Activated T-cell treated with anti-CD3 and anti-CD28 coated beads, Interleukin-2, amount 50 U/mL, for 1 hour (primary cell): ENCODE data around the gene NDUFS6.

Source experiments
- DNase-seq: peaks from one replicate; pipeline ENCODE4 v3.0.0-alpha.2; 2020

NDUFS6 gene

GRCh38 chr5:1856596-1857255, 55.5 kb downstream of the NDUFS6 start:
- DNase-seq = no peak

- DNase-seq = no peak
These were observed 56.0 kb downstream of the NDUFS6 start for GRCh38 chr5:1857256-1857600.

- no peak for DNase-seq
These were observed 57.2 kb downstream of the NDUFS6 start for GRCh38 chr5:1858436-1858835.

- no peak for DNase-seq
These were observed 57.9 kb downstream of the NDUFS6 start for GRCh38 chr5:1859099-1859498.

GRCh38 chr5:1860021-1860610, 58.9 kb downstream of the NDUFS6 start:
- no peak for DNase-seq

- no peak for DNase-seq
These were observed 59.7 kb downstream of the NDUFS6 start for GRCh38 chr5:1860949-1861348.

GRCh38 chr5:1864896-1865440, 63.8 kb downstream of the NDUFS6 start:
- DNase-seq = no peak

GRCh38 chr5:1865486-1865885, 64.3 kb downstream of the NDUFS6 start:
- DNase-seq = no peak
